WTC11 (cell line): ENCODE data around the gene TRRAP. TPM values are rescaled to one million over a fixed set of nuclear protein-coding genes. Genes with fewer than 3 reads are reported as not detected.

Experiments used
- ATAC-seq: fragments of 200-7000 bp; cut with Tn5 transposase; 2 replicates; pipeline ENCODE4 v1.10.0; 2021; ENCODE audit warnings: mild to moderate bottlenecking, moderate library complexity
- CTCF ChIA-PET: fragments of 300-600 bp; sonication (Branson Sonifier 250); formaldehyde crosslinking; loops from one replicate; lab custom pipeline; 2021; ENCODE audit warnings: antibody characterized with exemption; lab: Charles Lee
- POLR2A ChIA-PET: fragments of 350-600 bp; sonication (Branson Sonifier 250); formaldehyde crosslinking; loops from one replicate; lab custom pipeline; 2021; ENCODE audit warnings: antibody characterized with exemption; lab: Charles Lee
- DNase-seq: peaks from one replicate; pipeline ENCODE4 v3.0.0; 2021; ENCODE audit warnings: low spot score
- H3K27ac Mint-ChIP-seq: 2 replicates; pipeline ENCODE4 v1.8.0; 2021; ENCODE audit warnings: mixed read lengths
- H3K27me3 Mint-ChIP-seq: 2 replicates; pipeline ENCODE4 v1.8.0; 2021; ENCODE audit warnings: low read depth, mild to moderate bottlenecking, moderate library complexity, mixed read lengths
- H3K36me3 Mint-ChIP-seq: 2 replicates; pipeline ENCODE4 v1.8.0; 2021; ENCODE audit warnings: mixed read lengths
- H3K4me1 Mint-ChIP-seq: 2 replicates; pipeline ENCODE4 v1.8.0; 2022; ENCODE audit warnings: mixed read lengths
- H3K4me3 Mint-ChIP-seq: 2 replicates; pipeline ENCODE4 v1.8.0; 2021; ENCODE audit warnings: mild to moderate bottlenecking, moderate library complexity, mixed read lengths
- H3K9me3 Mint-ChIP-seq: 2 replicates; pipeline ENCODE4 v1.8.0; 2021; ENCODE audit warnings: mixed read lengths
- JUN ChIP-seq: sonication (generic); formaldehyde crosslinking; IDR thresholded peaks from 2 replicates; pipeline ENCODE4 v1.8.0; 2023; ENCODE audit warnings: mild to moderate bottlenecking, missing genetic modification reagents
- NFATC4 ChIP-seq: fragments of 250-450 bp; sonication (Bioruptor Pico); IDR thresholded peaks from 2 replicates; pipeline ENCODE4 v1.9.0; 2021; ENCODE audit warnings: mild to moderate bottlenecking
- NFE2L1 ChIP-seq: sonication (generic); formaldehyde crosslinking; IDR thresholded peaks from 2 replicates; pipeline ENCODE4 v1.8.1; 2023; ENCODE audit warnings: missing genetic modification reagents
- NR2C2 ChIP-seq: sonication (generic); formaldehyde crosslinking; IDR thresholded peaks from 2 replicates; pipeline ENCODE4 v1.8.0; 2022; ENCODE audit warnings: mild to moderate bottlenecking, missing genetic modification reagents
- RELA ChIP-seq: sonication (generic); formaldehyde crosslinking; IDR thresholded peaks from 2 replicates; pipeline ENCODE4 v1.8.1; 2022; ENCODE audit warnings: missing genetic modification reagents, mild to moderate bottlenecking, borderline replicate concordance
- SMAD4 ChIP-seq: sonication (generic); formaldehyde crosslinking; IDR thresholded peaks from 2 replicates; pipeline ENCODE4 v1.8.0; 2022; ENCODE audit warnings: mild to moderate bottlenecking, missing genetic modification reagents
- SP1 ChIP-seq: sonication (generic); formaldehyde crosslinking; conservative IDR thresholded peaks from 2 replicates; pipeline ENCODE4 v1.8.1; 2022; ENCODE audit warnings: missing genetic modification reagents
- ZNF219 ChIP-seq: sonication (generic); formaldehyde crosslinking; IDR thresholded peaks from 2 replicates; pipeline ENCODE4 v1.8.0; 2023; ENCODE audit warnings: missing genetic modification reagents, mild to moderate bottlenecking, borderline replicate concordance
- total RNA-seq: library from RNA; stranded (reverse); gene quantifications from 3 replicates; pipeline ENCODE4 v1.2.3, GENCODE V29; 2021
- TF ChIP-seq, protein P1 (sequence below): sonication (generic); formaldehyde crosslinking; IDR thresholded peaks from 2 replicates; pipeline ENCODE4 v1.8.0; 2022; ENCODE audit warnings: mild to moderate bottlenecking, missing genetic modification reagents
- TF ChIP-seq, protein P2 (sequence below): fragments of 250-450 bp; sonication (Bioruptor Pico); IDR thresholded peaks from 2 replicates; pipeline ENCODE4 v1.8.0; 2021; ENCODE audit warnings: mild to moderate bottlenecking
- TF ChIP-seq, protein P3 (sequence below): sonication (generic); formaldehyde crosslinking; IDR thresholded peaks from 2 replicates; pipeline ENCODE4 v1.8.1; 2023; ENCODE audit warnings: mild to moderate bottlenecking, missing genetic modification reagents, moderate library complexity
- TF ChIP-seq, protein P4 (sequence below): sonication (generic); formaldehyde crosslinking; IDR thresholded peaks from 2 replicates; pipeline ENCODE4 v1.8.0; 2023; ENCODE audit warnings: missing genetic modification reagents
- TF ChIP-seq, protein P5 (sequence below): sonication (generic); formaldehyde crosslinking; IDR thresholded peaks from 2 replicates; pipeline ENCODE4 v1.8.1; 2022; ENCODE audit warnings: mild to moderate bottlenecking, moderate library complexity, missing genetic modification reagents
- TF ChIP-seq, protein P6 (sequence below): fragments of 250-450 bp; sonication (Bioruptor Pico); conservative IDR thresholded peaks from 2 replicates; pipeline ENCODE4 v1.9.0; 2021; ENCODE audit warnings: mild to moderate bottlenecking
- TF ChIP-seq, protein P7 (sequence below): sonication (generic); formaldehyde crosslinking; IDR thresholded peaks from 2 replicates; pipeline ENCODE4 v1.8.0; 2022; ENCODE audit warnings: mild to moderate bottlenecking, missing genetic modification reagents
- TF ChIP-seq, protein P8 (sequence below): fragments of 250-450 bp; sonication (Bioruptor Pico); IDR thresholded peaks from 2 replicates; pipeline ENCODE4 v1.9.0; 2021; ENCODE audit warnings: mild to moderate bottlenecking, borderline replicate concordance
- TF ChIP-seq, protein P9 (sequence below): fragments of 250-450 bp; sonication (Bioruptor Pico); IDR thresholded peaks from 2 replicates; pipeline ENCODE4 v1.9.0; 2021; ENCODE audit warnings: mild to moderate bottlenecking

The TRRAP gene
- total RNA-seq, 1 experiment from 2014 or later: 46.5 TPM

DNA sequence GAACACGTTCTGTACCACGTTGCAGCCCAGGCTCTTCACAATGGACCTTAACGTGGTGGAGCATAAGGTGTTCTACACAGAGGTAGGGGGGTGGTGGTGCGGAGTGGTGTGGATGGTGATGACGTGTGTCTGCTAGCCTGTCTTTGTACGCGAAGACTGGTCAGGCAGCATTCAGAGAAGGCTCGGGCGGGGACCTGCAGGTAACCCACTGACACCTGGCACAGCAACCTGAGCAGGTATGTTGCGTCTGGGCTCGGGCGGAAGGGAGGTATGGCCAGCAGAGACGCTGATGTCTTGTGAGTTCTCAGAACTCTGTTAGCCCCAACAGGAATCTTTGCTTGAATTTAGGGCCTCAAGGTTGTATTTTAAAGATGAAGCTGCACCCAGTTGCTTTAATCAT lies 55.0 kb downstream of the TRRAP start (continued):
- TF ChIP-seq, protein P1, sequence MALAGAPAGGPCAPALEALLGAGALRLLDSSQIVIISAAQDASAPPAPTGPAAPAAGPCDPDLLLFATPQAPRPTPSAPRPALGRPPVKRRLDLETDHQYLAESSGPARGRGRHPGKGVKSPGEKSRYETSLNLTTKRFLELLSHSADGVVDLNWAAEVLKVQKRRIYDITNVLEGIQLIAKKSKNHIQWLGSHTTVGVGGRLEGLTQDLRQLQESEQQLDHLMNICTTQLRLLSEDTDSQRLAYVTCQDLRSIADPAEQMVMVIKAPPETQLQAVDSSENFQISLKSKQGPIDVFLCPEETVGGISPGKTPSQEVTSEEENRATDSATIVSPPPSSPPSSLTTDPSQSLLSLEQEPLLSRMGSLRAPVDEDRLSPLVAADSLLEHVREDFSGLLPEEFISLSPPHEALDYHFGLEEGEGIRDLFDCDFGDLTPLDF (CRISPR knock-in tag): no peak
- TF ChIP-seq NFE2L1 (CRISPR knock-in tag) (no peak), ZNF219 (CRISPR knock-in tag) (no peak), SP1 (CRISPR knock-in tag) (no peak), RELA (no peak), JUN (no peak), NR2C2 (CRISPR knock-in tag) (no peak), SMAD4 (CRISPR knock-in tag) (no peak)
- TF ChIP-seq, protein P2, sequence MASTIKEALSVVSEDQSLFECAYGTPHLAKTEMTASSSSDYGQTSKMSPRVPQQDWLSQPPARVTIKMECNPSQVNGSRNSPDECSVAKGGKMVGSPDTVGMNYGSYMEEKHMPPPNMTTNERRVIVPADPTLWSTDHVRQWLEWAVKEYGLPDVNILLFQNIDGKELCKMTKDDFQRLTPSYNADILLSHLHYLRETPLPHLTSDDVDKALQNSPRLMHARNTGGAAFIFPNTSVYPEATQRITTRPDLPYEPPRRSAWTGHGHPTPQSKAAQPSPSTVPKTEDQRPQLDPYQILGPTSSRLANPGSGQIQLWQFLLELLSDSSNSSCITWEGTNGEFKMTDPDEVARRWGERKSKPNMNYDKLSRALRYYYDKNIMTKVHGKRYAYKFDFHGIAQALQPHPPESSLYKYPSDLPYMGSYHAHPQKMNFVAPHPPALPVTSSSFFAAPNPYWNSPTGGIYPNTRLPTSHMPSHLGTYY (CRISPR knock-in tag): no peak
- TF ChIP-seq, protein P3, sequence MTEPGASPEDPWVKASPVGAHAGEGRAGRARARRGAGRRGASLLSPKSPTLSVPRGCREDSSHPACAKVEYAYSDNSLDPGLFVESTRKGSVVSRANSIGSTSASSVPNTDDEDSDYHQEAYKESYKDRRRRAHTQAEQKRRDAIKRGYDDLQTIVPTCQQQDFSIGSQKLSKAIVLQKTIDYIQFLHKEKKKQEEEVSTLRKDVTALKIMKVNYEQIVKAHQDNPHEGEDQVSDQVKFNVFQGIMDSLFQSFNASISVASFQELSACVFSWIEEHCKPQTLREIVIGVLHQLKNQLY (CRISPR knock-in tag): no peak
- TF ChIP-seq, protein P4, sequence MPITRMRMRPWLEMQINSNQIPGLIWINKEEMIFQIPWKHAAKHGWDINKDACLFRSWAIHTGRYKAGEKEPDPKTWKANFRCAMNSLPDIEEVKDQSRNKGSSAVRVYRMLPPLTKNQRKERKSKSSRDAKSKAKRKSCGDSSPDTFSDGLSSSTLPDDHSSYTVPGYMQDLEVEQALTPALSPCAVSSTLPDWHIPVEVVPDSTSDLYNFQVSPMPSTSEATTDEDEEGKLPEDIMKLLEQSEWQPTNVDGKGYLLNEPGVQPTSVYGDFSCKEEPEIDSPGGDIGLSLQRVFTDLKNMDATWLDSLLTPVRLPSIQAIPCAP (CRISPR knock-in tag): no peak
- TF ChIP-seq, protein P5, sequence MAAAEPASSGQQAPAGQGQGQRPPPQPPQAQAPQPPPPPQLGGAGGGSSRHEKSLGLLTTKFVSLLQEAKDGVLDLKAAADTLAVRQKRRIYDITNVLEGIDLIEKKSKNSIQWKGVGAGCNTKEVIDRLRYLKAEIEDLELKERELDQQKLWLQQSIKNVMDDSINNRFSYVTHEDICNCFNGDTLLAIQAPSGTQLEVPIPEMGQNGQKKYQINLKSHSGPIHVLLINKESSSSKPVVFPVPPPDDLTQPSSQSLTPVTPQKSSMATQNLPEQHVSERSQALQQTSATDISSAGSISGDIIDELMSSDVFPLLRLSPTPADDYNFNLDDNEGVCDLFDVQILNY (CRISPR knock-in tag): no peak
- TF ChIP-seq, protein P6, sequence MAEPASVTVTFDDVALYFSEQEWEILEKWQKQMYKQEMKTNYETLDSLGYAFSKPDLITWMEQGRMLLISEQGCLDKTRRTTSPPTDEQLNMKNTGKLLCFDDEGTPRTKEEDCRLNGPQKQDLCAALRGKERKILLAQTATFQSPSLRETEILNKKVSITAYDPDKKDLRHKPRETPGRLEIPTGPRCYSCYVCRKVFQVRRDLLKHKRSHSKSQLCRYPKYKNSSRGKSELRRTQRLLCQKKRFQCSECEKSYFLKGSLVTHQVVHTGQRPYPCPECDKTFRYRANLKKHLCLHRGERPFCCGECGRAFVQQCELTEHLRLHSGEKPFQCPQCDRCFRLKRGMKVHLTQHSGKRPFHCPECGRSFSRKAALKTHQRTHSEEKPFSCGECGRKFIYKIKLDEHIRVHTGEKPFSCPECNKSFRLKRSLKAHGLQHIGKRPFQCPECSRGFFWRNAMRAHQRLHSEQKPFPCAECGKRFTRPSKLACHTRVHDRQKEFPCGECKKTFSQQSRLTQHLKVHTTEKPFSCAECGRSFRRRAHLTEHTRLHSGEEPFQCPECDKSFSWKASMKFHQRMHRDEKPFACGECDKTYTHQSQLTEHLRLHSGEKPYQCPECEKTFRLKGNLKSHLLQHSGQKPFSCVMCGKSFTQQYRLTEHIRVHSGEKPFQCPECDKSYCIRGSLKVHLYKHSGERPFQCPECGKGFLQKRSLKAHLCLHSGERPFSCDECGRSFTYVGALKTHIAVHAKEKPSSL (CRISPR knock-in tag): no peak
- TF ChIP-seq, all 79 proteins: peak for 0

DNA sequence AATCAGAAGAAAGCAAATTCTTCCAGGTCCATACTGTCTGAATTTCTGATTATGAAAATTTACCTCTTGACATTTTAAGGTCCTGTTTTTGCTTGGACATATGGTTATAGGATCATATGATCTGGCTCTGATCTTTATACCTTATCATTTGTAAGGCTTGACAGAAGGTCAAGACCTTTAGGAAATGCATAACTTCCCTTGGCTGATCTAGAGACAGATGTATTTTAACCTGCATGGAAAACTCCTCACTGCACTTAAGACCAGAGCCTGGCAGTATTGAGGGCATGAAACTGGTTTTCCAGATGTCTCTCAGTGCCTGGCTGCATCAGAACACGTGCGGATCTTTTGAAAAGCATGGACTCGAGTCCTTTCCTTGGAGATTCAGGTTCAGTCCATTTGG lies 55.9 kb downstream of the TRRAP start:
- TF ChIP-seq SMAD4 (CRISPR knock-in tag) (no peak), JUN (no peak)
- TF ChIP-seq, all 79 proteins: peak for 0
- ChIA-PET CTCF (no interaction called here), POLR2A (no interaction called here)
- DNase-seq (no peak), ATAC-seq (no peak)
- no peak overlapping the region for H3K27ac Mint-ChIP-seq
- H3K4me3 Mint-ChIP-seq: no peak overlapping the region
- H3K4me1 Mint-ChIP-seq: no peaks in the 10 kb centered on the region
- no peaks in the 10 kb centered on the region for H3K9me3 Mint-ChIP-seq
- peaks cover 77% of the 10 kb centered on the region for H3K36me3 Mint-ChIP-seq
- no peaks in the 10 kb centered on the region for H3K27me3 Mint-ChIP-seq

DNA sequence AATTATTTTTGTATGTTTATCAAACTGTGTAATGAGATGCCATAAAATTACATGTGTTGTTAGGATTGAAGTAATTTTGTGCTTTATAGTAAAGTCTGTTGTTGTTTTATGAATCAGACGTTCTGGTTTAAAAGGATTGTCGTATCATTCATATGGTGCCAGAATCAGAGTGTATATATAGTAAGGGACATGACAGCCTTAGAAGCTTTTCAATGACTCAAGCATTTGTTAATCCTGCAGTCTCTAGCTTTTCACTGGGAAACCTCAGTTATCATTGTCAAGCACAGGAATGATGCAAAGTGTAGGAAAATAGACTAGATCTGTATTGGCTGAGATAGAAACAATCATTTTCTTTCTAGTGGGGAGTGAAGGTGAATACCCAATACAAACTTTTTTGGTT lies 57.5 kb downstream of the TRRAP start:
- CTCF ChIA-PET: no interaction called here
- no peaks in the 10 kb centered on the region for H3K9me3 Mint-ChIP-seq
- peaks cover 75% of the 10 kb centered on the region for H3K36me3 Mint-ChIP-seq
- no peak for DNase-seq
- H3K4me1 Mint-ChIP-seq: no peaks in the 10 kb centered on the region
- TF ChIP-seq, protein P7, sequence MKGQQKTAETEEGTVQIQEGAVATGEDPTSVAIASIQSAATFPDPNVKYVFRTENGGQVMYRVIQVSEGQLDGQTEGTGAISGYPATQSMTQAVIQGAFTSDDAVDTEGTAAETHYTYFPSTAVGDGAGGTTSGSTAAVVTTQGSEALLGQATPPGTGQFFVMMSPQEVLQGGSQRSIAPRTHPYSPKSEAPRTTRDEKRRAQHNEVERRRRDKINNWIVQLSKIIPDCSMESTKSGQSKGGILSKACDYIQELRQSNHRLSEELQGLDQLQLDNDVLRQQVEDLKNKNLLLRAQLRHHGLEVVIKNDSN (CRISPR knock-in tag): no peak
- TF ChIP-seq, protein P8, sequence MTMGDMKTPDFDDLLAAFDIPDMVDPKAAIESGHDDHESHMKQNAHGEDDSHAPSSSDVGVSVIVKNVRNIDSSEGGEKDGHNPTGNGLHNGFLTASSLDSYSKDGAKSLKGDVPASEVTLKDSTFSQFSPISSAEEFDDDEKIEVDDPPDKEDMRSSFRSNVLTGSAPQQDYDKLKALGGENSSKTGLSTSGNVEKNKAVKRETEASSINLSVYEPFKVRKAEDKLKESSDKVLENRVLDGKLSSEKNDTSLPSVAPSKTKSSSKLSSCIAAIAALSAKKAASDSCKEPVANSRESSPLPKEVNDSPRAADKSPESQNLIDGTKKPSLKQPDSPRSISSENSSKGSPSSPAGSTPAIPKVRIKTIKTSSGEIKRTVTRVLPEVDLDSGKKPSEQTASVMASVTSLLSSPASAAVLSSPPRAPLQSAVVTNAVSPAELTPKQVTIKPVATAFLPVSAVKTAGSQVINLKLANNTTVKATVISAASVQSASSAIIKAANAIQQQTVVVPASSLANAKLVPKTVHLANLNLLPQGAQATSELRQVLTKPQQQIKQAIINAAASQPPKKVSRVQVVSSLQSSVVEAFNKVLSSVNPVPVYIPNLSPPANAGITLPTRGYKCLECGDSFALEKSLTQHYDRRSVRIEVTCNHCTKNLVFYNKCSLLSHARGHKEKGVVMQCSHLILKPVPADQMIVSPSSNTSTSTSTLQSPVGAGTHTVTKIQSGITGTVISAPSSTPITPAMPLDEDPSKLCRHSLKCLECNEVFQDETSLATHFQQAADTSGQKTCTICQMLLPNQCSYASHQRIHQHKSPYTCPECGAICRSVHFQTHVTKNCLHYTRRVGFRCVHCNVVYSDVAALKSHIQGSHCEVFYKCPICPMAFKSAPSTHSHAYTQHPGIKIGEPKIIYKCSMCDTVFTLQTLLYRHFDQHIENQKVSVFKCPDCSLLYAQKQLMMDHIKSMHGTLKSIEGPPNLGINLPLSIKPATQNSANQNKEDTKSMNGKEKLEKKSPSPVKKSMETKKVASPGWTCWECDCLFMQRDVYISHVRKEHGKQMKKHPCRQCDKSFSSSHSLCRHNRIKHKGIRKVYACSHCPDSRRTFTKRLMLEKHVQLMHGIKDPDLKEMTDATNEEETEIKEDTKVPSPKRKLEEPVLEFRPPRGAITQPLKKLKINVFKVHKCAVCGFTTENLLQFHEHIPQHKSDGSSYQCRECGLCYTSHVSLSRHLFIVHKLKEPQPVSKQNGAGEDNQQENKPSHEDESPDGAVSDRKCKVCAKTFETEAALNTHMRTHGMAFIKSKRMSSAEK (CRISPR knock-in tag): no peak
- TF ChIP-seq NFATC4 (CRISPR knock-in tag) (no peak), ZNF219 (CRISPR knock-in tag) (no peak)
- TF ChIP-seq, protein P9, sequence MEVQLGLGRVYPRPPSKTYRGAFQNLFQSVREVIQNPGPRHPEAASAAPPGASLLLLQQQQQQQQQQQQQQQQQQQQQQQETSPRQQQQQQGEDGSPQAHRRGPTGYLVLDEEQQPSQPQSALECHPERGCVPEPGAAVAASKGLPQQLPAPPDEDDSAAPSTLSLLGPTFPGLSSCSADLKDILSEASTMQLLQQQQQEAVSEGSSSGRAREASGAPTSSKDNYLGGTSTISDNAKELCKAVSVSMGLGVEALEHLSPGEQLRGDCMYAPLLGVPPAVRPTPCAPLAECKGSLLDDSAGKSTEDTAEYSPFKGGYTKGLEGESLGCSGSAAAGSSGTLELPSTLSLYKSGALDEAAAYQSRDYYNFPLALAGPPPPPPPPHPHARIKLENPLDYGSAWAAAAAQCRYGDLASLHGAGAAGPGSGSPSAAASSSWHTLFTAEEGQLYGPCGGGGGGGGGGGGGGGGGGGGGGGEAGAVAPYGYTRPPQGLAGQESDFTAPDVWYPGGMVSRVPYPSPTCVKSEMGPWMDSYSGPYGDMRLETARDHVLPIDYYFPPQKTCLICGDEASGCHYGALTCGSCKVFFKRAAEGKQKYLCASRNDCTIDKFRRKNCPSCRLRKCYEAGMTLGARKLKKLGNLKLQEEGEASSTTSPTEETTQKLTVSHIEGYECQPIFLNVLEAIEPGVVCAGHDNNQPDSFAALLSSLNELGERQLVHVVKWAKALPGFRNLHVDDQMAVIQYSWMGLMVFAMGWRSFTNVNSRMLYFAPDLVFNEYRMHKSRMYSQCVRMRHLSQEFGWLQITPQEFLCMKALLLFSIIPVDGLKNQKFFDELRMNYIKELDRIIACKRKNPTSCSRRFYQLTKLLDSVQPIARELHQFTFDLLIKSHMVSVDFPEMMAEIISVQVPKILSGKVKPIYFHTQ (CRISPR knock-in tag): no peak
- TF ChIP-seq, all 79 proteins: peak for 0
- no peak overlapping the region for H3K27ac Mint-ChIP-seq
- H3K27me3 Mint-ChIP-seq: no peaks in the 10 kb centered on the region
- no peak for ATAC-seq
- H3K4me3 Mint-ChIP-seq: no peak overlapping the region
- POLR2A ChIA-PET: no interaction called here
